PC-9 (cell line): ENCODE results near the gene SPOCK2.

Source experiments
- CTCF ChIP-seq: fragments of 200-600 bp; sonication (generic); conservative IDR thresholded peaks from 2 replicates; pipeline ENCODE4 v1.6.1; 2017; ENCODE audit warnings: mixed run types, antibody characterized with exemption, mild to moderate bottlenecking, moderate library complexity
- EZH2 ChIP-seq: fragments of 200-600 bp; sonication (generic); IDR thresholded peaks from 2 replicates; pipeline ENCODE4 v1.8.0; 2017; ENCODE audit warnings: antibody characterized with exemption, low read depth

GRCh38 chr10:72092171-72092924 is 4.0 kb upstream of the SPOCK2 start:
- TF ChIP-seq CTCF (no peak), EZH2 (no peak)
